Hypothalamus (tissue), 51 donors: Measurements from ENCODE around the gene TIAM1.

Source experiments
- DNase-seq, 51 donors: peaks; one replicate each; lab custom pipeline; 2025; lab: John Stamatoyannopoulos, UW

The TIAM1 gene

DNA sequence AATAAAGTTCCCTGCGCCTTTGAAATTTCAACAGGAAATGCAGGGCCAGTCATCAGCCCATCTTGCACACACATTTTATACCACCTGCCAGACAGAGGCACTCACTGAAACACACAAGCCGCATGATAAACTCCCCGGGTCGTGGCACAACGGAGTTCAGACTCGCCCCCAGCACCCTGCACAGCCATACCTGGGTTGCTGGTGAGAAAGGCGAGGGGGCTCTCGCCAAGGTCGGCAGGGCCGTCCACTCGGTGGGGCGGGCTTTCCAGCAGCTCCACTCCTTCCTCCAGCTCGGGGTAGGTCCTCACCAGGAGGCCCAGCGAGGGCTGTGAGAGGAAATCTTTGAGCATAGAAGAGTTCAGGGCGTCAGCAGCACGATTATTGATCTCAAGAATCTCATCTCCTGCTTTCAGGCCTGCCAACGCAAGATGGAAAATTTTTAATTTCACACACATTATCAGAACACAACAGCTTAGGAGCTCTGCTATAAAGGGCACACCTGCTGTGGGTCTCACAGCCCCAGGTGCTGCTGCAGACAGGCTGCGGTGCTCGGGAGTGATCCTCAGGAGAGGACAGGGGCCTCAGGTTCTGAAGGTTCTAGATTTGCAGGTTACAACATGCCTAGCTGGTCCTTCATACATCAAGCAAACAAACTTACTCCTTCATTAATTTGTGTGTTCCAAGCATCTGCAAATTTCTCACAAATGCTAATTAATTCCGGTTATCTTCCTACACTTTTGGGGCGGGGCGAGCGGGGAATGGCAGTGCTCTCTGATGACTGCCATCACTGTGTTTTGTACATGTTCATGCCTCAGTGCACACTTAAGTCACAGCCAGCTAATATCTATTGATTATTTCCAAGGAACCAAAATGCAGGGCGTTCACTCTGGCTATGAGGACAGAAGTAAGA, 161.6 kb downstream of the TIAM1 start:
- DNase-seq: no peak

DNA sequence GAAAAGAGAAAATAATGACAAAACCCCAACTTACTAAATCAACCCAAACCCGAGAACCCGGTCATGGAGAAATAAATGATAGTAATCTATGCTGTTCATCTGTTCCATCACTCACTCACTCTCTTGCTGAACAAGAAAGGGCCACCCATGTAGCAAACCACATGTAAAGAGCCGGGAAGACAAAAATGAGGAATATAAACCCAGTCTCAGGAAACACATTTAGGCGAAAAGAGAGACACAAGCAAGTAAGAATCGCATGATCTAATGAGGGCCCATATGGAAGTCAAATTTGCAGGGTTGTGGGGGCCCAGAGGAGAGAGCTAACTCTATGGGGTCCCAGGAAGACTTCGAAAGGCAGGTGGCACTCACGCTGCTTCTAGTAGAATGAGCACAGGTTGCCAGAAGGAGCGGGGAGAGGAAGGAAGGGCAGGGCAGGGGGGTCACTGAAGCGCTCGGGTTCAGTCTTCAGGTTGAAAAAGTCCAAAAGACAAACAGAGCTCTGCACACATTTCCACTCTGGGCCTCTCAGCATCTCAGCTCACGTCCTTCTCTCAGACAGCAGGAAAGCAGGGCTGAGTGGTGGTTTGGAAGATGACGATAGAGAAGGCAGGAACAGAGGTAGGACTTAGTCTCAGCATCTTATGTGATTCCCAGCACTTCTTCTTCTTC, 162.8 kb downstream of the TIAM1 start:
- no peak for DNase-seq

DNA sequence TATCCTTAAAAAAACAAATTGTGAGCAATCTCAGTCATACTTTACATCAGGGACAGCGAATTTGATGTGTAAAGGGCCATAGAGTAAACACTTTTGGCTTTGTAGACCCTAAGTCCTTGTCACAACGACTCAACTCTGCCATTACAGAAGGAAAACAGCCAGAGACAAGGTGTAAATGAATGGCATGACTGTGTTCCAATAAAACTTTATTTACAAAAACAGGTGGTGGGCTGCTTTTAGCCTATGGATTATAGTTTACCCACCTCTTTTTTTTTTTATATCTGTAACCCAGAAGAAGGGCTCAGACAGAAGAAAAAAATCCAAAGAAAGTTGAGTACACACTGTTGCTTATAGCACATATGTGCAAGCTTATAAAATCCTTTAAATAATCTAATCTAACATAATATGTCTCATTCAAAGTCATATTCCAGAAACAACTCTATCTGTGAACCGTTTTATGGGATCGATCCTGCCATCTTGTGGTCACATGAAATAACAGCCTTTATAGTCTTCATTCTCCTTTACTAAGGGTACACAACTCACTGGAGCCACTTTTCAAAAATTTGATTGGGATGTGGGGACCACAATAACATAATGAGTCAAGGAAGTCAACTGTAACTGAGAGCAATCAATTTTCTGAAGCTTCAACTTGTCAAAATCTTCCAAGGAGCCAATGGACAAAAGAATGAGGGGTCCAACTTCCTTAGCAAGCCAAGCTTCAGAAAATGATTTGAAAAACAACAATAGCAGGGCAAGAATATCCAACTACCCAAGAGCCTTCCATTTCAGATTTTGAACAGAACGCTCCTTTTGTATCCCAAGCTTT, 163.6 kb downstream of the TIAM1 start:
- peak in 6 of 51 donors; percentile 6 to 60 (median 10) for DNase-seq

DNA sequence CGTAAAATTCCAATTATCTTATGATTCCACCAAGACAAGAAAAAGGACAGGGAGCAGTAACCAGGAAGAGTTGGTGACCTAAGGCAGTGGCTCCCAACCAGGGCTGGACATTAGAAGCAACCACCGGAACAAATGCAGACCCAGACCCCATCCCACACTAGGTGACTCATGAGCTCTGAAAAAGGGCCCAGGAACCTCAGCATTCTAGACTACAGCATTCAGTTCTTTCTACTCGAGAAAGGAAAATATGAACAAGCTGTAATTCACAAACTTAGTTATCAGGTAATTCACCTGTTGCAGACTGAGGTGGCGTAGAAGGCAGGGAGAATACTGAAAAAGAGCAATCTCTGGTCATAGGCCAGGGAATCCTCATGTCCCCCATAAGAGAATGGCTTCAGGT, 167.3 kb downstream of the TIAM1 start:
- DNase-seq: no peak

DNA sequence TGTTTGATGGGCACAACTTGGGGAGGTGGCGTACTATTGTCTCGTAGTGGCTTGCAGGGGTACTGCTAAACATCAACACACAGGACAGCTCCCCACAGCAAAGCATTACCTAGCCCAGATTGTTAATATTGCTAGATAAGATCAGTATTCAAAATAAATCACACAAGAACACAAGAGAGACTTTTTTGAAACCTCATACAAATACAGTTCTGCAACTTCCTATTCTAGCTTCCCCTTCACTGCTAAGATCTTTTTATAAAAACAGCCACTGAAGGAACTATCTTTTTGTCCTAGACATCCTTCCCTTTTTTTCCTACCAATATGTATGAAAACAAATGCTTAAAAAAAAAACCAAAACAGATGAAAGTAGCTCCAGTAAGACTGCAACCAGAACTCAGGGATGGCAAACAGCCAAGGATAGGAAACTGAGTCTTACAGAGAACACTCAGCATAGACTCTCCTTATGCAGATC, 167.9 kb downstream of the TIAM1 start:
- no peak for DNase-seq

DNA sequence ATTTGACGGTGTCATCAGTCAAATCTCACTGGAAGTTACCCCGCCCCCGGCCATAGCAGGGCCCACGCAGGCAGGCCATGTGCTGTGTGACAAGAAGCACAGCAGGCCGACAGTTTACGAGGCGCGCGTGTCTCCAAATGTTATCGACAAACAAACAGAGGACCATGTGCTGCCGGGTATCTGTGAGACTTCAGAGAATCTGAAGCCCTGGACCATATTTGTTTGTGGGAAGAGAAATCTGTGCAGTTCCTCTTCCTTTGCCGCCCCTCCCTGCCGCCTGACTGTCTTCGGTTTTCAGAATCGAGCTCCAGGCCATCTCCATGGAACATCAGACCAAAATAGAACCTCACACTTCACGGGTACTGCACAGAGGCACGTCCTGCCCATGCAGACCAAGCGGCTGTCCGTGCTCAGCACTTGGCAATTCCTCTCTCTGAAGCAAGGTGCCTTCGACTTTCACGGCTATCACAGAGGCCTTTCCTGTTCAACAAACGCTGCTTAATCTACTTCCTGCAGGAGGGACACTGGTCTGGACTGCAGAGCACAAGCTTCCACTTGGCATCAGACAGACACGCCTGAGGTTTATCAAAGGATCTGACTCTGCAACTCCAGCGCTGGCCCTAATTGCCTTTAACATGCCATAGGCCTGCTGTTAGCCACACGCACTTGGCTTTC, 170.0 kb downstream of the TIAM1 start:
- DNase-seq: peak in 23 of 51 donors; percentile 6 to 55 (median 28)

DNA sequence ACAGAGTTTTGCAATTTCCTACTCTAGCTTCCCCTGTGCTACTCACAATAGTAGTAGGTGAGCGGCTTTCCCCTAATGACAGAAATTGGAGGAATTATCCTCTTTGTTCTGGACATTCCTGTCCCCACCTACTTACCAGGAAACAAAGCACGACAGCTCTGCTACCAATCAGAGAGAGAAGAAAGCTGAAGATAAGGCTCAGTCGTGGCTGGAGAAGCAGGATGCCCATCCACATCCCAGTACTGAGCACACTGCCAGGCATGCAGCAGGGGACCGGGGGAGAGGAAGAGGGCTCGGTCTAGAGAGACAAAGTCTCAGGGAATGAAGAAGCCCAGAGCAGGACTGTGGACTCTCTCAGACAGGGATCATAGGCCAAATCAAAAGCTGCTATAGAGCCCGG, 171.7 kb downstream of the TIAM1 start:
- no peak for DNase-seq

DNA sequence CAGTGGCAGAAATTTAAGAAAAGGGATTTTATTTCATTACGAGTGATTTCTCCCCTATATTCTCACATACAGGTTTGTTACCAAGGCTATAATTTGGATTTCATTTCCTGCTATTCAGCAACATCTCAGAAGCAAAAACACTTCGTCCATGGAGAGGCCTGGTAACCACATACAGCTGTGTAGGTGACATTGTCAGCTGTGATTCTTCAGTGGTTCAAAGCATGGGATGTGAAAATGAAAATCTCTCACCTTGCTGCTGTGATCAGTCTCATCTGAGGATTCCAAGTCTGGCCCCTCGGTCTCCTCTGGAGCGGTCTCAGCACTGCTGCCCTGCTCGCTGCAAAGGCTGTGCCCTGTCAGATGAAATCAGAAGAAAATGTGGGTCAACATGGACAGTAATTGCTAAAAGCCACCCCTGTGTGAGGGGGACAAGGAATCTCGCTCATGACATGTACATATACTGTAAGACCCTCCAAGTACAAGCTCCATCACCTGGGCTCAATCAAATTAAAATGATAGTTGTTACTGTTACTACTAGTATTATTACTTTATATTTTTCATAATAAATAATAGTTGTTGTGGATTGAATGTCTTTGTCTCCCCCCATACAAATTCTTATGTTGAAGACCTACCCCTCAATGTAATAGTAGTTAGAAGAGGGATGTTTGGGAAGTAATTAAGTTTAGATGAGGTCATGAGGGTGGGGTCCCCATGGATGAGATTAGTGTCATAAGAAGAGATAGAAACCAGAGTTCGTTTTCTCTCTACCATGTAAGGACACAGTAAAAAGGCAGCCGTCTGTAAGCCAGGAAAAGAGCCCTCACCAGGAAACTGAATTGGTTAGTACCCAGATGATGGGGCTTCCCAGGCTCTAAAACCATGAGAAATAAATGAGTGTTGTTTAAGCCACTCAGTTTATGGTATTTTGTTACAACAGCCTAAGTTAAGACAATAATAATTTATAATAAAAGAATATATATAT, 179.1 kb downstream of the TIAM1 start:
- no peak for DNase-seq

DNA sequence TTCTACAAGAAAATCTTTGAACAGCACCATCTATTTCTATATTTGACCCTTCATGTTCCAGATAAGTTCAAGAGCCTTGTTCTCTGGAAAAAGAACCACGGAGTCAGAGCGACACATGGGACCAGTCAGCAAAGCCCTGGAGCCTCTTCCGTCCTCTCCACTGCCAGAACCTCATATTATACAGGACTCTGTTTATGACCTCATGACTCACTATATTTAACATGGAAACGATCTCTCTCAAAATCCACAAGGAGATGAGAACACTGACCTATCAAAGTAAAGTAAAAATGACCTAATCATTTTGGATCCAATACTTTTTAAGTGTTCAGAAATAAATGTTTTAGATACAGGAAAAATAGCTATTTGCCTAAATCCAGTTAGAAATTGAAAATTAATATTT, 181.2 kb downstream of the TIAM1 start:
- DNase-seq: no peak

DNA sequence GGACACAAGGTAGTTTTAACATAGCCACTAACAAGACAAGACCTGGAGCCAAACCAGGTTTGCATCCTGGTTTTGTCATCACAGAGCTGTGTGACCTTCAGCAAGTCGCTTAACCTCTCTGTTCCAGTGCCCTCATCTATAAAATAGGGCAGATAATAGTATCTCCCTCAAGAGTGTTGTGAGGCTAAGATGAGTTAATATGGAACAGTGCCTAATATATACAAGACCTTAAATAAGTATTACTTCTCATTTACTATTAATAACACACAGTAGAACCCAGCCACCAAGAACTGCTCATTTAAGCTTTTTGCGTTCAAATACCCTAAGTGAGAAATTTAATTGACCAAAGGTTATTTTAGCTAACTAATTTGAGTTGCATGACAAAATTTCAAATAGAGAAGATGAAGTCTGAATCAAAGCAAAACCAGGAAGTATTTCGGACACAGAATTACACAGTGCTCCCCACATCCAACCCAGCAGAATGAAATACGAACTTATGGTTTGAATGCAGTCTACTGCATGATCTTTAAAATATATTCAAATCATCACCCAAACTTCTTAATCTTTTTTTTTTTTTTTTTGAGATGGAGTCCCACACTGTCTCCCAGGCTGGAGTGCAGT, 181.9 kb downstream of the TIAM1 start:
- DNase-seq: peak in 1 of 51 donors; percentile 16

DNA sequence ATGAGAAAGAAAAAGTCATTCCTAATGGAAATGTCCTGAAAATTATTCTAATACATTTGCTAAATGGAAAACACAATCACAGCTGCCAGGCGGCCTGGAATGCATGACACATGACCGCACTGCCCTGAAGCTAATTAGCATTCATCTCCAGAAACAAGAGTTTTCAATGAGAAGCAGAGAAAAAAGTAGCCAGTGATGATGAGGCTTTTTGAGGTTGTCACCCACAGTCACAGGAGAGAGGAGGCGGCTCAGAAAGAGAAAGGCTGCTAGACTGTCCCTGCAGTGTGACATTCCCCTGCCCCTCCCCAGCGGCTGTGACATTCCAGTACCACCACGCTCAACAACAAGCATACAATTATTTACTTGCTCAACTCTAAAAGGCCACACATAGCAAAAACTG, 182.9 kb downstream of the TIAM1 start:
- DNase-seq: peak in 39 of 51 donors; percentile 13 to 81 (median 43)

DNA sequence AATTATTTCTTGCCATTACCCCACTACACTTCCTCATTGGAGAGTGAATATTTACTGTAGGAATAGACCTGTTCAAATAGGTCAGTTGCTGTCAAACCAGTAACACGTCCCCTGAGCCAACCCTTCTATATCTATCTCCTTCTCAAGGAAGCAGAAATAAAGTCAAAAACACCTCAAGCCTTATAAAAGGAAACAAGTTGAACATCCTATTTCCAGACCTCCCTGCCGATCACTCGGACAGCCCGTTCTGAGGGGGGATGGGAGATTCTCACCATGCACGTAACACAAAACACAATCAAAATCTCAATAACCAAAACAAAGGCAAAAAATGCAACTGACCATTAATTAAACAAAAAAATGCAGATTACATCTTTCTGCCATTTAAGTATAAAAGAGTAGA, 184.3 kb downstream of the TIAM1 start:
- DNase-seq: peak in 1 of 51 donors; percentile 61

DNA sequence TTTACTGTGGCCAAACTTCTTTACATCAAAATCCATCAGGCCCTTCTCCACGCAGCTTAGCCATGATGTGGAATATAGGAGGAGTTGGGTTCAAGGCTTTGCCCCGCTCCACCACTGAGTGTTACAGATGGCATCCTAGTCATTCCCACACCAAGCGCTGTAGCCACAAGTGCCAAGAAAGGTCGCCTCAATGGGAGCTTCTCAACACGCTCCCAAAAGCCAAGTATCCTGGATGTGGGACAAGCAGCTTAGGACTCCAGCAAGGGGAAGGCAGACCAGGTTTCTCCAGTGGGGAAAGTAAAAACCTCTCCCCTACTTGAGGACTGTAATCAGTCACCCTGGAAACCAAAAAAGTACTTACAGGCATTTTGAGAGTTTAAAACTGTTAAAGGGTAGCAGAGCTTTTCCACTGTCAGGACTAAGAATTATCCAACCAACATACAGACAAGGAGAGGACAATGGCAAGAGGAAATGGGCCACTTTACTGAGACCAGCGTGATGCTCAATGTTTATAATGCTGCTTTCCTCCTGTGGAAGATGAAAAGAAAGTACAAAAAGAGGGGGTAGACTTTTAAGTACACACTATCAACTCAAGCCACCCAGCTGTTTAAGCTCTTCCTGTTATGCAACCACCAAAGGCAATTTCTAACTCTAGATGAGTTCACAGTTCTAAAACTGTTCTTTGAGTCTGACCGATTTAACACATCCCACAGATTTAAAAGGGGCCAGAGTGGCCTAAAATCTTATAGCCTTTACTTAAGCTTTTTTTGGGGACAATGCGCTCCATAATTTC, 185.1 kb downstream of the TIAM1 start:
- peak in 7 of 51 donors; percentile 9 to 53 (median 30) for DNase-seq

DNA sequence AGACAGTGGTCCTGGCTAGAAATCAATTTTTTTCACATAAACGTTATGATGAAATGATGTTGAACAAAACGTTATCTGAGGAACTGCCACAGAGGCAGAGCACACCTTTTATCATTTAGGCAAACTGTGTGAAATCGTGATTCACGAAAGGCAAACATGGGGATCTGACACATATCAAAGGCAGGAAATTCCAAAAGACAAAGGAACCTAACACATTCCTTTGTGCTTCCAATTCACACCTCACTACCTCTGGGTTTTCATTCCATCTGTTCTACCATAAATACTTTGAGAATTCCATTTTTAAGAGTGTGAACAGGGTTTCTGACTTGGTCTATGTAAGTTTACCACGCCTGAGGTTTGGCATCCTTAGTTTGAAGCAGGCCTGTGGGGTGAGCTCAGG, 186.3 kb downstream of the TIAM1 start:
- no peak for DNase-seq

DNA sequence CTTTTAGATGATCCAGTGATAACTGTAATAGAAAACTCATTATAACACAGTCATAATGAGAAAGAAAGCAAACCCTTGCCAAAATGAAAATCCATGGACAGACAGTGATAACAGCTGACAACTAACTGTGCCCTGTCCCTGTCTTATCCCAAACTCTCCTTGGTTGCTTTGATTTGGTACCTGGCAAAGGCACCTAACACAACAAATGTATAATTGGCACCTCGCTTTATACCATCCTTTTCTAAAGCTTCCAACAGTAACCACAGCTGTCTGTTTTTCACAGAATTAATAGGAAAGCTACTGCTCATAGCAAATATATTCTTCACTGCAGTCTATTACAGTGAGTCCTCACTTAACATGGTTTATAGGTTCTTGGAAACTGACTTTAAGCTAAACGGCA, 187.4 kb downstream of the TIAM1 start:
- no peak for DNase-seq

DNA sequence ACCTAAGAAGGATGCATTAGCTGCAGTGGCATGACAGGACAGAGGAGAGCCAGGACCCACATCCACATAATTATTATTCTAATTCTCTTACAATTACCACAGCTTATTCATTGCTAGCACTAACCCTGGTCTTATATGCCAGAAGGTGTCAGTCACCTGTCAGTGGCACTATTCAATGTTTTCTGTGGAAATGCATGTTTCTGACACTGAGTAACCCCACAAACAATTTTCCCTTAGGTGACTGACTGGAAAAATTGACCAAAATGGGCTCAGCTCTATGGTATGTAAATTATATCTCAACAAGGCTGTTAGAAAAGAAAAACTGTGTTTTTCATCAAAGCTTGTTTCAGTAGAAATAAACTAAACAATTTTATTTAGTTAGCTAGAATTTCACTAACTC, 187.9 kb downstream of the TIAM1 start:
- no peak for DNase-seq

DNA sequence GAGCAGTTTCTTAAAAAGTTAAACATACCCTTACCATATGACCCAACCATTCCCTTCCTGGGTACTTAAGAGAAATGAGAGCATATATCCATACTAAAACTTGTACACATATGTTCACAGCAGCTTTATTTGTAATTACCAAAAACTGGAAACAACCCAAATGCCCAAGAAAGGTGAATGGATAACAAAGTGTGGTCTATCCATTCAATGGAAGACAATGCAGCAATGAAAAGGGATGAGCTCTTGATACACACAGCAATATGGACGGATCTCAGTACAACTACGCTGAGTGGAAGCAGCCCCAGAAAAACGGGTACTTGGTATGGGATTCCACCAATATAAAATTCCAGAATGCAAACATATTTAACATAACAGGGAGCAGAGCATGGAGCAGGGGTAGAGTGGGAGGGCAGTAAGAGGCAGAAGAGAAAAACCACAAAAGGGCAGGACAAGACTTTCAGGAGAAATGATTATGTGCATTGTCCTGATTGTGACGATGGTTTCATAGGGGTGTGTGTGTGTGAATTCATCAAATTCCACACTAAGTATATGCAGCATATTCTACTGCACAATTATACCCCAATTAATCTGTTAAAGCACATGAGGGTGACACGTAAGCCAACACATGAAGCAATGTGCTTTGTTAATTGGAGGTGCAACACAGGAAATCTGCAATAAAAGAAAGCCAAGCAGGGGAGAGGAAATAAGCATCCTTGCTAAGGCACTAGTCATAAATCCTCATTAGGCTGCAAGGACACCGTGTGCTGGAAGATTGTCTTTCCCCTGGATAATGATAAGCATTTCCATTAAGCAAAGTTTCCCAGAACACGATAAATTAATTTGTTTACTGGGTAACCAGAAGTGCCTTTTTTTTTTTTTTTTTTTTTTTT, 192.7 kb downstream of the TIAM1 start:
- no peak for DNase-seq
